ENCODE measurements around the gene TMEM145.

TMEM145 gene

GRCh38 chr19:42289556-42290041, 23.5 kb upstream of the TMEM145 start:
- no peak overlapping the region for H3K27ac ChIP-seq
- H3K4me3 ChIP-seq = no peak overlapping the region
- no peak for DNase-seq (ENCODE audit: low spot score)
- TF ChIP-seq CTCF (IDR thresholded peaks at IDR 0.05) = no peak

DNA sequence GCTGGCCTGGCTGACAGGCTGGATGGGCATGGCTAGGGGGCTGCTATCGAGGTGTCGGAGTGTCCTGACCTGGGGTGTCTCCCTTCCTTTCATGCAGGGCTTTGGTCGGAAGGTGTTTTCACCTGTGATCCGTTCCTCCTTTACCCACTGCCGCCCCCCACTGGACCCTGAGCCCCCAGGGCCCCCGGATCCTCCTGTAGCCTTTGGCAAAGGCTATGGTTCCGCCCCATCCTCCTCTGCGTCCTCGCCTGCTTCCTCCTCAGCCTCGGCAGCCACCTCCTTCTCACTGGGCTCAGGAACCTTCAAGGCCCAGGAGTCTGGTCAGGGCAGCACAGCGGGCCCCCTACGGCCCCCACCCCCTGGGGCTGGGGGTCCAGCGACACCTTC, 23.0 kb upstream of the TMEM145 start:
- Histone ChIP-seq H3K4me3 (no peak overlapping the region), H3K27ac (no peak overlapping the region)
- no peak for DNase-seq (ENCODE audit: low spot score)
- no peak for TF ChIP-seq CTCF (IDR thresholded peaks at IDR 0.05)

DNA sequence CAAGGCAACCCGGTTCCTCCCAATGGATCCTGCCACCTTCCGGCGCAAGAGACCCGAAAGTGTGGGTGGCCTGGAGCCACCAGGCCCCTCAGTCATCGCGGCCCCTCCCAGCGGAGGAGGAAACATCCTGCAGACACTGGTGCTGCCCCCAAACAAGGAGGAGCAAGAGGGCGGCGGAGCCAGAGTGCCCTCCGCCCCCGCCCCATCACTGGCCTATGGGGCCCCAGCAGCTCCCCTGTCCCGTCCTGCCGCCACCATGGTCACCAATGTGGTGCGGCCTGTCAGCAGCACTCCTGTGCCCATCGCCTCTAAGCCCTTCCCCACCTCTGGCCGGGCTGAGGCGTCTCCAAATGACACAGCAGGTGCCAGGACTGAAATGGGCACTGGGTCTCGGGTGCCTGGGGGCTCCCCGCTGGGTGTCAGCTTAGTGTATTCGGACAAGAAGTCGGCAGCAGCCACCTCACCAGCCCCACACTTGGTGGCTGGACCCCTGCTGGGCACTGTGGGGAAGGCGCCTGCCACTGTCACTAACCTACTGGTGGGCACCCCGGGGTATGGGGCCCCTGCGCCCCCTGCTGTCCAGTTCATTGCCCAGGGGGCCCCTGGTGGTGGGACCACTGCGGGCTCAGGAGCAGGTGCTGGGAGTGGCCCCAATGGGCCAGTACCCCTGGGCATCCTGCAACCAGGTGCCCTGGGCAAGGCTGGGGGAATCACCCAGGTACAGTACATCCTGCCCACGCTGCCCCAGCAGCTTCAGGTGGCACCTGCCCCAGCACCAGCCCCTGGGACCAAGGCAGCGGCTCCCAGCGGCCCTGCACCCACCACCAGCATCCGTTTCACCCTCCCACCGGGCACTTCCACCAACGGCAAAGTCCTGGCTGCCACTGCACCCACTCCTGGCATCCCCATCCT, 22.3 kb upstream of the TMEM145 start:
- no peak for TF ChIP-seq CTCF (IDR thresholded peaks at IDR 0.05)
- Histone ChIP-seq H3K27ac (no peak overlapping the region), H3K4me3 (no peak overlapping the region)
- DNase-seq (ENCODE audit: low spot score) = no peak

- no peak overlapping the region for H3K4me3 ChIP-seq
- no peak overlapping the region for H3K27ac ChIP-seq
- no peak for TF ChIP-seq CTCF (IDR thresholded peaks at IDR 0.05)
- no peak for DNase-seq (ENCODE audit: low spot score)
These were observed 21.7 kb upstream of the TMEM145 start for GRCh38 chr19:42291435-42291810.

DNA sequence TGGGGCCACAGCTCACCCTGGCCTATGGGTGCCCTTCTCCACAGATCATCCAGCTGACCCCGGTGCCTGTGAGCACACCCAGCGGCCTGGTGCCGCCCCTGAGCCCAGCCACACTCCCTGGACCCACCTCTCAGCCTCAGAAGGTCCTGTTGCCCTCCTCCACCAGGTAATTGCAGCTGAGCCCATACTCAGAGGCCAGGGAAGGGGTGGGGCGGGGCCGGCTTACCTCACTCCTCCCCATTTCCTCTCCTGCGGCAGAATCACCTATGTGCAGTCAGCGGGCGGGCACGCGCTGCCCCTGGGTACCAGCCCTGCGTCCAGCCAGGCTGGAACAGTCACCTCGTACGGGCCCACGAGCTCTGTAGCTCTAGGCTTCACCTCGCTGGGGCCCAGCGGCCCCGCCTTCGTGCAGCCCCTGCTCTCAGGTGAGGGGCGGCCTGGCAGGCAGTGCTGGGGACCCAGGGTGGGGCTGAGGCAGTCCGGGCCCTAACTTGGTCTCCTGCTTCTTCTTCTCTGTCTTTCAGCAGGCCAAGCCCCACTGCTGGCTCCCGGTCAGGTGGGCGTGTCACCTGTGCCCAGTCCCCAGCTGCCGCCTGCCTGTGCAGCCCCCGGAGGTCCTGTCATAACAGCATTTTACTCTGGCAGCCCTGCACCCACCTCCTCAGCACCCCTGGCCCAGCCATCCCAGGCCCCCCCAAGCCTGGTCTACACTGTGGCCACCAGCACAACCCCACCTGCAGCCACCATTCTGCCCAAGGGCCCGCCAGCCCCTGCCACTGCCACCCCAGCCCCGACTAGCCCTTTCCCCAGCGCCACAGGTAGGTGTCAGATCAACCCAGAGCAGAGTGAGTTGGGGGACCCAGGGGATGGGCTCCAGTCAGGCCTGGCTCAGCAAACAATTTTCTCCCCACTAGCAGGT, 20.8 kb upstream of the TMEM145 start:
- Histone ChIP-seq H3K27ac (no peak overlapping the region), H3K4me3 (no peak overlapping the region)
- DNase-seq (ENCODE audit: low spot score) = no peak
- no peak for TF ChIP-seq CTCF (IDR thresholded peaks at IDR 0.05)

DNA sequence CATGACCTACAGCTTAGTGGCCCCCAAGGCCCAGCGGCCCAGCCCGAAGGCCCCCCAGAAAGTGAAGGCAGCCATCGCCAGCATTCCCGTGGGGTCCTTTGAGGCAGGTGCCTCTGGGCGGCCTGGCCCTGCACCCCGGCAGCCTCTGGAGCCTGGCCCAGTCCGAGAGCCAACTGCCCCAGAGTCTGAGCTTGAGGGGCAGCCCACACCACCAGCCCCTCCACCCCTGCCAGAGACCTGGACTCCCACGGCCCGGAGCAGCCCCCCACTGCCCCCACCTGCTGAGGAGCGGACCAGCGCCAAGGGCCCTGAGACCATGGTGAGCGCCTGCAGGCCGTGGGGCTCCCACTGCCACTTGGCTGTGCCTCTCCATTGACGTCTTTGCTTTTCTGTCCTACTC, 20.1 kb upstream of the TMEM145 start:
- H3K4me3 ChIP-seq = no peak overlapping the region
- no peak for TF ChIP-seq CTCF (IDR thresholded peaks at IDR 0.05)
- no peak overlapping the region for H3K27ac ChIP-seq
- DNase-seq (ENCODE audit: low spot score) = no peak
